B cell (primary cell): ENCODE measurements around the gene PMAIP1. TPM values are rescaled to one million over a fixed set of nuclear protein-coding genes. Genes with fewer than 3 reads are reported as not detected.

Experiments
- ATAC-seq: fragments of 200-7000 bp; cut with Tn5 transposase; one replicate; pipeline ENCODE4 v1.10.0; 2021; ENCODE audit warnings: low read depth, mild to moderate bottlenecking, moderate number of reproducible peaks, moderate library complexity
- CTCF ChIA-PET: fragments of 350-600 bp; sonication (Branson Sonifier 250); formaldehyde crosslinking; loops from one replicate; lab custom pipeline; 2021; ENCODE audit warnings: antibody characterized with exemption, inconsistent platforms; lab: Charles Lee
- POLR2A ChIA-PET: fragments of 350-600 bp; sonication (Branson Sonifier 250); formaldehyde crosslinking; loops from one replicate; lab custom pipeline; 2021; ENCODE audit warnings: antibody characterized with exemption; lab: Charles Lee
- DNase-seq: peaks from one replicate; pipeline ENCODE4 v3.0.0; 2013
- H2AFZ ChIP-seq: 2 replicates; pipeline ENCODE4 v1.6.1; 2012; ENCODE audit warnings: mild to moderate bottlenecking, low read depth, low read length; ENCODE audit not compliant: insufficient read depth, poor library complexity, severe bottlenecking
- H3K27ac ChIP-seq, 2 donors: 1 replicate in 1 of 2; 2 replicates in 1 of 2; pipeline ENCODE4 v1.5.1; 2012 to 2013; ENCODE audit warnings: low read length in 2 of 2, mild to moderate bottlenecking in 2 of 2, moderate library complexity in 1 of 2
- H3K27me3 ChIP-seq, 4 experiments: fragments of 200-600 bp in 1 of 4; sonication (generic) in 1 of 4; replicated peaks in 1 of 4; 1 replicate in 2 of 4; 2 replicates in 2 of 4; pipeline versions ENCODE4 v1.6.1 to v1.7.0; 2013 to 2016; ENCODE audit warnings: low read length in 3 of 4, mild to moderate bottlenecking in 2 of 4, mixed read lengths in 1 of 4, moderate library complexity in 1 of 4; ENCODE audit not compliant: insufficient read depth in 4 of 4, control insufficient read depth in 3 of 4; ENCODE audit errors: control extremely low read depth in 1 of 4
- H3K36me3 ChIP-seq, 2 experiments: replicated peaks in 1 of 2; 1 replicate in 1 of 2; 2 replicates in 1 of 2; pipeline versions ENCODE4 v1.6.1 to v1.7.1; 2013; ENCODE audit warnings: low read length in 1 of 2; ENCODE audit not compliant: insufficient read depth in 2 of 2, control insufficient read depth in 1 of 2; ENCODE audit errors: control extremely low read depth in 1 of 2, extremely low read depth in 1 of 2
- H3K4me1 ChIP-seq, 2 donors: fragments of 200-600 bp in 1 of 2; sonication (generic) in 1 of 2; 1 replicate in 1 of 2; 2 replicates in 1 of 2; pipeline versions ENCODE4 v1.5.1 to v1.6.1; 2013 to 2017; ENCODE audit warnings: low read length in 2 of 2; ENCODE audit not compliant: control insufficient read depth in 2 of 2, insufficient read depth in 2 of 2
- H3K4me2 ChIP-seq: replicated peaks from 2 replicates; pipeline ENCODE3; 2012; ENCODE audit warnings: mild to moderate bottlenecking, low read depth, low read length; ENCODE audit not compliant: poor library complexity, severe bottlenecking
- H3K4me3 ChIP-seq, 5 experiments: fragments of 200-600 bp in 1 of 5; sonication (generic) in 1 of 5; 1 replicate in 3 of 5; 2 replicates in 2 of 5; pipeline versions ENCODE4 v1.5.1 to v1.7.0; 2011 to 2016; ENCODE audit warnings: low read length in 4 of 5, mild to moderate bottlenecking in 4 of 5, low read depth in 2 of 5, control low read depth in 1 of 5, moderate library complexity in 1 of 5; ENCODE audit not compliant: insufficient read depth in 1 of 5; ENCODE audit errors: control extremely low read depth in 1 of 5, extremely low read depth in 1 of 5
- H3K79me2 ChIP-seq: fragments of 200-600 bp; sonication (generic); one replicate; pipeline ENCODE4 v1.6.0; 2016; ENCODE audit warnings: low read length; ENCODE audit not compliant: control insufficient read depth, insufficient read depth
- H3K9ac ChIP-seq: fragments of 200-600 bp; sonication (generic); 2 replicates; pipeline ENCODE4 v1.6.1; 2017; ENCODE audit warnings: mild to moderate bottlenecking, low read length, moderate library complexity
- H3K9me3 ChIP-seq, 3 donors: one replicate each; pipeline versions ENCODE4 v1.6.1 to v1.7.1; 2013; ENCODE audit warnings: low read length in 2 of 3; ENCODE audit not compliant: control insufficient read depth in 2 of 3, insufficient read depth in 1 of 3; ENCODE audit errors: control extremely low read depth in 1 of 3
- H4K20me1 ChIP-seq: 2 replicates; pipeline ENCODE4 v1.6.0; 2012; ENCODE audit warnings: mild to moderate bottlenecking, low read length; ENCODE audit not compliant: insufficient read depth, control insufficient read depth, poor library complexity, severe bottlenecking
- H3K27ac Mint-ChIP-seq: one replicate; pipeline ENCODE4 v1.8.0; 2021; ENCODE audit warnings: mixed read lengths
- H3K27me3 Mint-ChIP-seq: one replicate; pipeline ENCODE4 v1.8.0; 2021; ENCODE audit warnings: mixed read lengths
- H3K4me1 Mint-ChIP-seq: one replicate; pipeline ENCODE4 v1.8.0; 2021; ENCODE audit warnings: mixed read lengths
- H3K4me3 Mint-ChIP-seq: one replicate; pipeline ENCODE4 v1.8.0; 2021; ENCODE audit warnings: mixed read lengths
- H3K9me3 Mint-ChIP-seq: one replicate; pipeline ENCODE4 v1.8.0; 2022; ENCODE audit warnings: mixed read lengths; ENCODE audit not compliant: insufficient read depth
- EZH2 ChIP-seq: IDR thresholded peaks from 2 replicates; pipeline ENCODE4 v1.6.1; 2012; ENCODE audit warnings: borderline replicate concordance, low read depth, mild to moderate bottlenecking, moderate library complexity, low read length; ENCODE audit not compliant: insufficient read depth, poor library complexity, severe bottlenecking
- WGBS: methylation state at CpG from one replicate; pipeline ENCODE4 v1.1.5; 2013; ENCODE audit warnings: missing lambda C conversion rate; ENCODE audit not compliant: insufficient coverage; 5-methylcytosine and 5-hydroxymethylcytosine counted together
- intact Hi-C: fragments of 100-400 bp; cut with micrococcal nuclease; formaldehyde crosslinking; loops from one replicate; pipeline ENCODE4 v1.10.0; 2022
- polyA plus RNA-seq: library from polyadenylated mRNA; depleted of rRNA; stranded (reverse); fragments of >200 nt; gene quantifications from 2 replicates; pipeline ENCODE4 v1.2.3, GENCODE V29; 2012
- total RNA-seq, 2 donors: library from RNA; stranded (reverse); fragments of 120-200 nt in 1 of 2; gene quantifications; 1 replicate in 1 of 2; 2 replicates in 1 of 2; pipeline versions ENCODE4 v1.2.3 to v1.2.4, GENCODE V29; 2013 to 2022
- TF ChIP-seq, protein P1 (sequence below): fragments of 200-600 bp; IDR thresholded peaks from one replicate; pipeline ENCODE4 v1.8.0; 2022; ENCODE audit warnings: antibody characterized with exemption, mild to moderate bottlenecking

PMAIP1 gene
- total and polyA plus RNA-seq, 2 donors (not counting 1 experiment from before 2014, with no cell fraction given) = 67.2 to 89.3 TPM

GRCh38 chr18:59907660-59908059, 7.9 kb downstream of the PMAIP1 start:
- peaks cover 53 to 57% of the 10 kb centered on the region in 2 donors for H3K4me1 ChIP-seq
- no peaks in the 10 kb centered on the region for H3K27me3 ChIP-seq
- peak overlapping the region; percentile 36 for H3K9ac ChIP-seq
- Mint-ChIP-seq H3K9me3 (no peaks in the 10 kb centered on the region), H3K4me3 (peak overlapping the region; percentile 68), H3K4me1 (peaks cover 59% of the 10 kb centered on the region), H3K27ac (peak overlapping the region; percentile 86), H3K27me3 (no peaks in the 10 kb centered on the region)
- ATAC-seq (no peak), DNase-seq (no peak)
- 100% methylated on average over 1 of the region's 4 CpGs for WGBS
- no peaks in the 10 kb centered on the region for H3K9me3 ChIP-seq
- no peaks in the 10 kb centered on the region for H4K20me1 ChIP-seq
- TF ChIP-seq EZH2 = no peak
- peak overlapping the region; percentile 47 to 88 for H3K27ac ChIP-seq
- H3K4me2 ChIP-seq = peak overlapping the region; percentile 64
- H3K4me3 ChIP-seq = peak overlapping the region in 1 of 5 experiments; percentile 45
- H3K79me2 ChIP-seq = peaks cover 7% of the 10 kb centered on the region
- H3K36me3 ChIP-seq = peaks cover 0 to 6% of the 10 kb centered on the region in 2 experiments
- POLR2A ChIA-PET = interaction anchor here (0.6 kb wide), 1 partner anchor 10 kb away, joined by 5 read pairs; no protein-coding TSS in a partner anchor
- H2AFZ ChIP-seq = no peak overlapping the region
- CTCF ChIA-PET = interaction anchor here (0.7 to 4.8 kb wide), 3 partner anchors 11 to 80 kb away, joined by 3 to 24 read pairs (median 3); no protein-coding TSS in a partner anchor
- intact Hi-C loops = loop anchor here (1.0 kb wide), 1 partner anchor 11 kb away; no protein-coding TSS in a partner anchor

- DNase-seq (no peak), ATAC-seq (no peak)
- CTCF ChIA-PET = interaction anchor here (1.3 to 1.7 kb wide), 2 partner anchors 10 to 80 kb away, joined by 4 read pairs; no protein-coding TSS in a partner anchor
- no peak overlapping the region for H3K4me2 ChIP-seq
- H4K20me1 ChIP-seq = no peaks in the 10 kb centered on the region
- H3K4me3 ChIP-seq = no peak overlapping the region
- no peaks in the 10 kb centered on the region for H3K27me3 ChIP-seq
- H3K9me3 ChIP-seq = no peaks in the 10 kb centered on the region
- no peaks in the 10 kb centered on the region for H3K27me3 Mint-ChIP-seq
- TF ChIP-seq, protein P1, sequence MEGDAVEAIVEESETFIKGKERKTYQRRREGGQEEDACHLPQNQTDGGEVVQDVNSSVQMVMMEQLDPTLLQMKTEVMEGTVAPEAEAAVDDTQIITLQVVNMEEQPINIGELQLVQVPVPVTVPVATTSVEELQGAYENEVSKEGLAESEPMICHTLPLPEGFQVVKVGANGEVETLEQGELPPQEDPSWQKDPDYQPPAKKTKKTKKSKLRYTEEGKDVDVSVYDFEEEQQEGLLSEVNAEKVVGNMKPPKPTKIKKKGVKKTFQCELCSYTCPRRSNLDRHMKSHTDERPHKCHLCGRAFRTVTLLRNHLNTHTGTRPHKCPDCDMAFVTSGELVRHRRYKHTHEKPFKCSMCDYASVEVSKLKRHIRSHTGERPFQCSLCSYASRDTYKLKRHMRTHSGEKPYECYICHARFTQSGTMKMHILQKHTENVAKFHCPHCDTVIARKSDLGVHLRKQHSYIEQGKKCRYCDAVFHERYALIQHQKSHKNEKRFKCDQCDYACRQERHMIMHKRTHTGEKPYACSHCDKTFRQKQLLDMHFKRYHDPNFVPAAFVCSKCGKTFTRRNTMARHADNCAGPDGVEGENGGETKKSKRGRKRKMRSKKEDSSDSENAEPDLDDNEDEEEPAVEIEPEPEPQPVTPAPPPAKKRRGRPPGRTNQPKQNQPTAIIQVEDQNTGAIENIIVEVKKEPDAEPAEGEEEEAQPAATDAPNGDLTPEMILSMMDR = no peak
- TF ChIP-seq EZH2 = no peak
- H3K4me1 Mint-ChIP-seq = peaks cover 52% of the 10 kb centered on the region
- no CpG with 5 or more reads among the region's 7 CpGs for WGBS
- no peaks in the 10 kb centered on the region for H3K36me3 ChIP-seq
- POLR2A ChIA-PET = no interaction called here
- intact Hi-C loops = no loop called here
- peaks cover 51 to 53% of the 10 kb centered on the region in 2 donors for H3K4me1 ChIP-seq
- H2AFZ ChIP-seq = no peak overlapping the region
- H3K9me3 Mint-ChIP-seq = no peaks in the 10 kb centered on the region
- no peak overlapping the region for H3K27ac Mint-ChIP-seq
- H3K4me3 Mint-ChIP-seq = no peak overlapping the region
- no peak overlapping the region for H3K9ac ChIP-seq
- H3K27ac ChIP-seq = no peak overlapping the region
- no peaks in the 10 kb centered on the region for H3K79me2 ChIP-seq
These were observed 9.0 kb downstream of the PMAIP1 start for GRCh38 chr18:59908799-59909198.
